ENCODE results near the gene MBTD1. TPM values are rescaled to one million over a fixed set of nuclear protein-coding genes. Genes with fewer than 3 reads are reported as not detected.

Gene MBTD1
- total and polyA plus RNA-seq, 7 donors, result 4.8 to 16.1 (median 12.5) TPM

DNA sequence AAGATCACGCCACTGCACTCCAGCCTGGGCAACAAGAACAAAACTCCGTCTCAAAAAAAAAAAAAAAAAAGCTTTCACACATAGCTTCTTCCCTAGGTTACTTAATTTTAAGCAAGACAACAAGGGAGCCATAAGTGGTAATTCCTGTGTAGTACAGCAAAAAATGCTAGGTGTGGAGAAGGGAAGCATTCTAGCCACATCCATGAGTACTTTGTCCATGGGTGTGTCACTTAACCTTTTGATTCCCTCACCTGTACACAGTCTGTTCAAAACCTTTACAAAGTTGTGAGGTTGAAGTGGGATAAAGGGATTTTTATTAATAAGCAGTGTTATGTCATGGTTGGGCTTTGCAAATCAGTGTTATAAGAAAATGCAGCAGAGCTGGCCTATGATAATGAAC lies 89.1 kb downstream of the MBTD1 start:
- peaks cover 0 to 54% (median 11%) of the 10 kb centered on the region in 4 donors for H3K36me3 ChIP-seq
- no peak overlapping the region for H3K27ac ChIP-seq
- no peak for DNase-seq
- peaks cover 0 to 11% (median 9%) of the 10 kb centered on the region in 4 donors for H3K4me1 ChIP-seq
- H3K27me3 ChIP-seq, result no peaks in the 10 kb centered on the region
- no peak overlapping the region for H3K4me3 ChIP-seq
- intact Hi-C loops (cut with DNase I), result no loop called here
- 56 to 90% methylated on average over 2 of the region's 2 CpGs for WGBS, 2 donors
- TF ChIP-seq, protein P1, sequence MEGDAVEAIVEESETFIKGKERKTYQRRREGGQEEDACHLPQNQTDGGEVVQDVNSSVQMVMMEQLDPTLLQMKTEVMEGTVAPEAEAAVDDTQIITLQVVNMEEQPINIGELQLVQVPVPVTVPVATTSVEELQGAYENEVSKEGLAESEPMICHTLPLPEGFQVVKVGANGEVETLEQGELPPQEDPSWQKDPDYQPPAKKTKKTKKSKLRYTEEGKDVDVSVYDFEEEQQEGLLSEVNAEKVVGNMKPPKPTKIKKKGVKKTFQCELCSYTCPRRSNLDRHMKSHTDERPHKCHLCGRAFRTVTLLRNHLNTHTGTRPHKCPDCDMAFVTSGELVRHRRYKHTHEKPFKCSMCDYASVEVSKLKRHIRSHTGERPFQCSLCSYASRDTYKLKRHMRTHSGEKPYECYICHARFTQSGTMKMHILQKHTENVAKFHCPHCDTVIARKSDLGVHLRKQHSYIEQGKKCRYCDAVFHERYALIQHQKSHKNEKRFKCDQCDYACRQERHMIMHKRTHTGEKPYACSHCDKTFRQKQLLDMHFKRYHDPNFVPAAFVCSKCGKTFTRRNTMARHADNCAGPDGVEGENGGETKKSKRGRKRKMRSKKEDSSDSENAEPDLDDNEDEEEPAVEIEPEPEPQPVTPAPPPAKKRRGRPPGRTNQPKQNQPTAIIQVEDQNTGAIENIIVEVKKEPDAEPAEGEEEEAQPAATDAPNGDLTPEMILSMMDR (IDR thresholded peaks at IDR 0.05), result no peak
- TF ChIP-seq POLR2AphosphoS5 (IDR thresholded peaks at IDR 0.05) (no peak), EP300 (IDR thresholded peaks at IDR 0.05) (no peak), POLR2A (IDR thresholded peaks at IDR 0.05) (no peak)
- no peaks in the 10 kb centered on the region for H3K9me3 ChIP-seq

DNA sequence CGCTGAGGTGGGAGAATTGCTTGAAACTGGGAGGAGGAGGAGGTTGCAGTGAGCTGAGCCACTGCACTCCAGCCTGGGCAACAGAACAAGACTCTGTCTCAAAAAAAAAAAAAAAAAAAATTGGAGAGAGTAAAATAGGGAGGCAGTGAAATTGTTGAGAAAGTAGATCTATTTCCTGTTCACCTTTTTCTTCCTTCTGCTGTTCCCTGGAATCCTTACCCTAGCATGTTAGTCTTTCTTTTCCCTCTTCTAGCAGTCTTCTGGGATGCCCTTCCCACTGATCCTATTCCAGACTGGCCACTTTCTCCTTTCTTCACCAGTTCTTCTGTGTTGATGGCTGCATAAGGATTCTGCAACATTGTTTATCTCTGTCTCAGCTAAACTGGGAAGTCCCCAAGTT lies 90.5 kb downstream of the MBTD1 start:
- intact Hi-C loops (cut with DNase I), result loop anchor here (5.0 kb wide), 1 partner anchor 93 kb away; the partner anchor contains the start of genes MBTD1 and UTP18
- H3K36me3 ChIP-seq, result peaks cover 0 to 54% (median 11%) of the 10 kb centered on the region in 4 donors

DNA sequence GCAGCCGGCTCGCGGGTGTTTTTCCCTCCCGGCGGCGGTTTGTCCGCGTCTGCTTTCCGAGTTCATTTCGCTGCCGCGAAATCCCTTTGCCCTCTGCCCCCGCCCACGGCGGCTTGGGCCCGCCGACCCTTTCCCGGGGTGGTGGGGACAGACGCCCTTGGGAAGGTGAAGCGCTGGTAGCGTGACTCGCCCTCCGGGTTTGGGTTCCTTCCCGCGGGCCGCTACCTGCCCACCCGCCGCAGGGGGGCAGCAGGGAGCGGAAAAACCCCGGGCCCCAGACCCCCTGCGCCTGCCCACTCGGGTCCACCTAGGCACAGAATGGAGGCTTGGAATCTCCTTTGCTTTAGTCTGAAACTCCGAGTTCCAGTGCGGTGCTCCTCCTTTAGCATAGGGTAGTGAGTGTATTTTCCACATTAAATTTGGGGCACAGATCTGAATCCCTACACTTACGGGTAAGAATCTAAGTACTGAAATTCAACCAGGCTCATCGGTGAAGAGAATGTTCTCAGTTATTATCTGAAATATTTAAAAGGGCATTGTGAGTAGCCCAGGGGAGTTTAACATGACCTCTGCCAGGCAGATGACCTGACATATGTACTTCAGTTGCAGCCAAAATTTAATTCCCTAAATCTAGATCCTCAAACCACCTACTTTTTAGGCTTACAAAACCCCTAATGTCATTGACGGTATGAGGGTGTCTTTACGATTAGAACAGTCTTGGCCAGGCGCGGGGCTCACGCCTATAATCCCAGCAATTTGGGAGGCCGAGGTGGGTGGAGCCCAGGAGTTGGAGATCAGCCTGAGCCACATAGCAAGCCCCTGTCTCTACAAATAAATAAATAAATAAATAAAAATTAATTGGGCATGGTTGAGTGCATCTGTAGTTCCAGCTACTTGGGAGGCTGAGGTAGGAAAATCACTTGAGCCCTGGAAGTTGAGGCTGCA lies 92.6 kb downstream of the MBTD1 start:
- H3K27me3 ChIP-seq, result no peaks in the 10 kb centered on the region

More for the DNA sequence above, 90.5 kb downstream of the MBTD1 start:
- TF ChIP-seq EP300 (IDR thresholded peaks at IDR 0.05) (no peak), POLR2A (IDR thresholded peaks at IDR 0.05) (no peak), POLR2AphosphoS5 (IDR thresholded peaks at IDR 0.05) (no peak)
- TF ChIP-seq, protein P1 (IDR thresholded peaks at IDR 0.05), result no peak
- 89 to 100% methylated on average over 1 of the region's 1 CpG for WGBS, 2 donors
- peaks cover 0 to 16% (median 14%) of the 10 kb centered on the region in 4 donors for H3K4me1 ChIP-seq
- no peak overlapping the region for H3K4me3 ChIP-seq
- no peaks in the 10 kb centered on the region for H3K9me3 ChIP-seq
- no peak overlapping the region for H3K27ac ChIP-seq
- no peaks in the 10 kb centered on the region for H3K27me3 ChIP-seq
- no peak for DNase-seq

DNA sequence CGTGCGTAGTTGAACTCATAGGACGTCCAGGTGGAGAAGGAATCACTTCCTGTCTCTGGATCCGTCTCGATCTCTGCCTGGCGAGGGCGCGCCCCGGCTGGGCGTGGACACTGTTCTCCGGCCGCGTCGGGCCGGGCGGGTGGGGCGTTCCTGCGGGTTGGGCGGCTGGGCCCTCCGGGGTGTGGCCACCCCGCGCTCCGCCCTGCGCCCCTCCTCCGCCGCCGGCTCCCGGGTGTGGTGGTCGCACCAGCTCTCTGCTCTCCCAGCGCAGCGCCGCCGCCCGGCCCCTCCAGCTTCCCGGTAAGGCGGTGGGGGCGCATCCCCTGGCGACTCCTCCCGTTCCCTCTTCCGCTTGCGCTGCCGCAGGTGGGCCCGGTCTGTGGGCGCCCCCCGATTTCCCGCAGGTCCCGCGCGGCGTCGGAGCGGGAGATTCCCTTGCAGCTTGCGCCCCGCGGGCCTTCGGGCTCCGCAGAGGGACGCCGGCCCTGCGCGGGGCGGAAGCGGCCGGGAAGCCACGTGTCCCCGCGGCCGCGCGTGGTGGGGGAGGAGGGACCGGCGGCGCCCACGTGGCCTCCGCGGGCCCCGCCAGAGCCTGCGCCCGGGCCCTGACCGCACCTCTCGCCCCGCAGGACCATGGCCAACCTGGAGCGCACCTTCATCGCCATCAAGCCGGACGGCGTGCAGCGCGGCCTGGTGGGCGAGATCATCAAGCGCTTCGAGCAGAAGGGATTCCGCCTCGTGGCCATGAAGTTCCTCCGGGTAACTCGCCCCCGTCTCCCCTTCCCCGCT lies 93.5 kb downstream of the MBTD1 start, which contains the start of gene NME2:
Gene NME2, plus strand, starts transcription at position 214 of the 789 bp plus-strand sequence. Its CDS starts 420 bp downstream, at position 634.
- peak; percentile 95 for DNase-seq
- Histone ChIP-seq H3K36me3 (peaks cover 4 to 39% (median 7%) of the 10 kb centered on the region in 4 donors), H3K27me3 (no peaks in the 10 kb centered on the region), H3K27ac (peak within 1 kb of the TSS; percentile 97 to 99 (median 98)), H3K4me3 (peak within 1 kb of the TSS; percentile 83 to 99 (median 95)), H3K9me3 (no peaks in the 10 kb centered on the region), H3K4me1 (peaks cover 0 to 16% (median 14%) of the 10 kb centered on the region in 4 donors)
- TF ChIP-seq POLR2AphosphoS5 (IDR thresholded peaks at IDR 0.05), result peak; percentile 73 to 86 (median 82)
- TF ChIP-seq EP300 (IDR thresholded peaks at IDR 0.05), result no peak
- TF ChIP-seq, protein P1 (IDR thresholded peaks at IDR 0.05), result peak in 1 of 4 experiments; percentile 20
- no peak for TF ChIP-seq POLR2A (IDR thresholded peaks at IDR 0.05)
- intact Hi-C loops (cut with DNase I), result loop anchor here (1.0 to 5.0 kb wide), 2 partner anchors 46 to 96 kb away; partner anchors contain the start of genes MBTD1, SPAG9 and UTP18
- 0% methylated on average over 98 of the region's 98 CpGs for WGBS, 2 donors

More for the DNA sequence above, 92.6 kb downstream of the MBTD1 start:
- Histone ChIP-seq H3K4me1 (peaks cover 0 to 16% (median 14%) of the 10 kb centered on the region in 4 donors), H3K9me3 (no peaks in the 10 kb centered on the region), H3K27ac (peak overlapping the region; percentile 97 to 99 (median 98)), H3K36me3 (peaks cover 0 to 39% (median 10%) of the 10 kb centered on the region in 4 donors), H3K4me3 (peak overlapping the region; percentile 83 to 99 (median 95))
- TF ChIP-seq, protein P1 (IDR thresholded peaks at IDR 0.05), result peak; percentile 21 to 64 (median 46)
- no peak for TF ChIP-seq EP300 (IDR thresholded peaks at IDR 0.05)
- intact Hi-C loops (cut with DNase I), result loop anchor here (1.0 to 5.0 kb wide), 2 partner anchors 47 to 95 kb away; partner anchors contain the start of genes MBTD1, SPAG9 and UTP18
- WGBS, 2 donors, result 6 to 12% methylated on average over 42 of the region's 42 CpGs
- DNase-seq, result no peak
